ENCODE results near the gene FOXK1. TPM values are rescaled to one million over a fixed set of nuclear protein-coding genes. Genes with fewer than 3 reads are reported as not detected.

Gene FOXK1
- total and polyA plus RNA-seq, 9 of the 15 experiments (the other 6 are each of a cell fraction or from before 2014, with no cell fraction given), result 0.32 to 45.5 (median 8.1) TPM

DNA sequence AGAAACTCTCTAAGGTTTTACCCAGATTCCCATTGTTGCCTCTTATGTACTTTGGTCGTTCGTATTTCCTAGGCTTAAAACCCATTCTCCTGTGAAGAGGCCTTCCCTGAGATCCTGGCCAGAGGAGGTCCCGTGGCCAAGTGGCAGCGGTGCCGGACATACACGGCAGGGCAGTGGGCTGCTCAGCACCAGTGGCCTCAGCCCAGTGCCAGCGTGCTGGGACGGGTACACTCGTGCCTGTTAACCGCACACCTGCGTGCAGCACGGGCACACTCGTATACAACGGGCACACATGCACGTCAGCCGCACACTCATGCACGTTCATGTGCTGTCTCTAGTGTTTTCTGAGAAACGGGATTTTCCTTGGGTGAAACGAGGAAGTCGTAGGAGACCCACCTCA is 40.2 kb downstream of the FOXK1 start:
- POLR2A ChIA-PET, result interaction anchor here (0.5 kb wide), 1 partner anchor 16 kb away, joined by 3 read pairs; no protein-coding TSS in a partner anchor
- FAIRE-seq, result no peak

DNA sequence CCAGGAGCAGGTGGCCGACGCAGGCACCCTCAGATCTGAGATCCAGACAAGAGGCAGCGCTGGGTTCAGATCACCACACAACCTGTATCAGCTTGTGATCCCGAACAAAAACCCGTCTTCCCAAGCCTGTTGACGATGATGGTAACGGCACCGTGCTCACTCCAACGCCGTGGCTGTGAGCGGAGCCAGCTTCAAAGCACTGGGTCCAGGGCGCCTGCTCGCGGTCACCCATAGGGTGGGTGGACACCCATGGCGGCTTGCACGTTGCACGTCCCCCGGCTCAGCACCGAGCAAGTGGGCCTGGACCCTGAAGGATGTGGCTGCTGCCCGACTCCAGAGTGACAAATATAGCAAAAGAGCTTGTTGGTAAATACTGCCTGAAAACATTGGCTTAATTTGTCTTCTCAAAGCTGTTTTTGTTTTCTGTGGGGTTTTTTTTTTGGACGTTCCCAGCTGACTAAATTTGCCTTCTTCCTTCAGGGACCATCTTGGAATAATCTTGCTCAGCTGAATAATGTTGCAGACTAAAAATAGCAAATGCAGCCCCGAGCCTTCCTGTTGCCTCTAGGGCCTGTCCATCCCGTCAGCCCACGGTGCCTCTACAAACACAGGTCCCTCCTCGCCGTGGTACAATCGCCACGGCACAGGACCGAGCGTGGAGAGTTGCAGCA is 41.0 kb downstream of the FOXK1 start:
- Histone ChIP-seq H2AFZ (ENCODE audit: low read depth, low read length) (no peak overlapping the region), H3K79me2 (ENCODE audit: control insufficient read depth, insufficient read depth, low read length) (peaks cover 65% of the 10 kb centered on the region), H3K36me3 (ENCODE audit: control insufficient read depth, insufficient read depth, low read length) (peaks cover 29% of the 10 kb centered on the region; the same call in 1 of the 3 replicates), H3K4me1 (replicated peaks in 1 of 2; ENCODE audit: control insufficient read depth in 2 of 2, insufficient read depth in 2 of 2, low read length in 2 of 2) (peaks cover 0 to 35% of the 10 kb centered on the region in 2 experiments; a peak in 2 of 5 replicates), H3K9me3 (replicated peaks; ENCODE audit: control insufficient read depth, insufficient read depth, low read depth, low read length) (no peaks in the 10 kb centered on the region), H3K4me3 (no peak overlapping the region), H3K27me3 (ENCODE audit: control insufficient read depth in 2 of 2, insufficient read depth in 2 of 2, low read length in 2 of 2) (no peaks in the 10 kb centered on the region), H4K20me1 (replicated peaks; ENCODE audit: control insufficient read depth, insufficient read depth, low read length) (peaks cover 15% of the 10 kb centered on the region; the same call in 1 of the 2 replicates), H3K9ac (ENCODE audit: insufficient read depth in 1 of 2, low read depth in 2 of 2, low read length in 2 of 2) (0 out of 4 replicates have a peak overlapping the region, but pooled peaks of 1 of the 2 experiments have one; percentile 1), H3K4me2 (ENCODE audit: insufficient read depth, low read length) (no peak overlapping the region), H3K27ac (ENCODE audit: extremely low read depth, low read depth, low read length) (no peak overlapping the region), H3K9me1 (ENCODE audit: control insufficient read depth, insufficient read depth, low read length) (no peaks in the 10 kb centered on the region)
- intact Hi-C loops (cut with micrococcal nuclease), result no loop called here
- ATAC-seq (no peak), DNase-seq (ENCODE audit: extremely low read depth in 1 of 4, low spot score in 3 of 4) (no peak), FAIRE-seq (no peak)
- CTCF ChIA-PET (ENCODE audit: low intra/inter-chr PET ratio), result no interaction called here
- 93% methylated on average over 30 of the region's 30 CpGs for WGBS (ENCODE audit: insufficient coverage, low coverage, missing lambda C conversion rate)
- BruUV-seq (replicated peaks), result no TSS peak
- in situ Hi-C loops (cut with MboI), result no loop called here
- POLR2A ChIA-PET, result interaction anchor here (0.5 to 1.2 kb wide), 3 partner anchors 16 to 144 kb away, joined by 3 read pairs; no protein-coding TSS in a partner anchor
- TF ChIP-seq SREBF2 (CRISPR knock-in tag; IDR thresholded peaks at IDR 0.05) (no peak), ZNF589 (CRISPR knock-in tag; IDR thresholded peaks at IDR 0.05; ENCODE audit: low read depth) (no peak), RFX7 (CRISPR knock-in tag; IDR thresholded peaks at IDR 0.05) (no peak), LARP7 (IDR thresholded peaks at IDR 0.05) (no peak), THRB (CRISPR knock-in tag; conservative IDR thresholded peaks at IDR 0.05) (no peak), POLR2A (conservative IDR thresholded peaks at IDR 0.05) (no peak), PHTF2 (CRISPR knock-in tag; IDR thresholded peaks at IDR 0.05) (no peak), FOXJ2 (tag; IDR thresholded peaks at IDR 0.05) (no peak), FIP1L1 (IDR thresholded peaks at IDR 0.05; ENCODE audit: low read depth, low read length, poor library complexity, severe bottlenecking) (no peak)

More for the DNA sequence above, 40.2 kb downstream of the FOXK1 start:
- H3K27me3 ChIP-seq (ENCODE audit: control insufficient read depth in 2 of 2, insufficient read depth in 2 of 2, low read length in 2 of 2), result no peaks in the 10 kb centered on the region
- no peak overlapping the region for H3K4me2 ChIP-seq (ENCODE audit: insufficient read depth, low read length)
- BruUV-seq (replicated peaks), result no TSS peak
- no peak for ATAC-seq
- no peak overlapping the region for H3K4me3 ChIP-seq
- H3K9me1 ChIP-seq (ENCODE audit: control insufficient read depth, insufficient read depth, low read length), result no peaks in the 10 kb centered on the region
- H3K36me3 ChIP-seq (ENCODE audit: control insufficient read depth, insufficient read depth, low read length), result peaks cover 29% of the 10 kb centered on the region; the same call in 1 of the 3 replicates
- H3K4me1 ChIP-seq (replicated peaks in 1 of 2; ENCODE audit: control insufficient read depth in 2 of 2, insufficient read depth in 2 of 2, low read length in 2 of 2), result peaks cover 0 to 33% of the 10 kb centered on the region in 2 experiments; a peak in 2 of 5 replicates
- DNase-seq (ENCODE audit: extremely low read depth in 1 of 4, low spot score in 3 of 4), result no peak
- peaks cover 15% of the 10 kb centered on the region for H4K20me1 ChIP-seq (replicated peaks; ENCODE audit: control insufficient read depth, insufficient read depth, low read length)
- in situ Hi-C loops (cut with MboI), result no loop called here
- H3K9me3 ChIP-seq (replicated peaks; ENCODE audit: control insufficient read depth, insufficient read depth, low read depth, low read length), result no peaks in the 10 kb centered on the region
- no peak overlapping the region for H3K27ac ChIP-seq (ENCODE audit: extremely low read depth, low read depth, low read length)
- peaks cover 66% of the 10 kb centered on the region for H3K79me2 ChIP-seq (ENCODE audit: control insufficient read depth, insufficient read depth, low read length)
- no peak for TF ChIP-seq RFX5 (IDR thresholded peaks at IDR 0.05; ENCODE audit: low read depth, low read length)
- no peak for TF ChIP-seq L3MBTL2 (IDR thresholded peaks at IDR 0.05)
- TF ChIP-seq ZFPM2 (CRISPR knock-in tag; IDR thresholded peaks at IDR 0.05), result no peak
- TF ChIP-seq ZNF274 (IDR thresholded peaks at IDR 0.05; ENCODE audit: borderline replicate concordance, low read depth, low read length), result no peak
- TF ChIP-seq RAD21 (CRISPR knock-in tag; conservative IDR thresholded peaks at IDR 0.05 in 1 of 2, IDR thresholded peaks at IDR 0.05 in 1 of 2), result no peak
- no peak for TF ChIP-seq ETS2 (tag; IDR thresholded peaks at IDR 0.05; ENCODE audit: borderline replicate concordance, poor library complexity, severe bottlenecking)
- TF ChIP-seq ZNF174 (CRISPR knock-in tag; IDR thresholded peaks at IDR 0.05), result no peak
- no peak for TF ChIP-seq ARID1B (IDR thresholded peaks at IDR 0.05)
- 87% methylated on average over 8 of the region's 20 CpGs for WGBS (ENCODE audit: insufficient coverage, low coverage, missing lambda C conversion rate)
- CTCF ChIA-PET (ENCODE audit: low intra/inter-chr PET ratio), result no interaction called here
- H2AFZ ChIP-seq (ENCODE audit: low read depth, low read length), result no peak overlapping the region
- H3K9ac ChIP-seq (ENCODE audit: insufficient read depth in 1 of 2, low read depth in 2 of 2, low read length in 2 of 2), result no peak overlapping the region
- intact Hi-C loops (cut with micrococcal nuclease), result no loop called here

Data from K562 (cell line).